ENCODE results near the gene NINJ1.
A peak's percentile ranks its signal among the peaks of the same experiment; 100 is the strongest.

The NINJ1 gene

DNA sequence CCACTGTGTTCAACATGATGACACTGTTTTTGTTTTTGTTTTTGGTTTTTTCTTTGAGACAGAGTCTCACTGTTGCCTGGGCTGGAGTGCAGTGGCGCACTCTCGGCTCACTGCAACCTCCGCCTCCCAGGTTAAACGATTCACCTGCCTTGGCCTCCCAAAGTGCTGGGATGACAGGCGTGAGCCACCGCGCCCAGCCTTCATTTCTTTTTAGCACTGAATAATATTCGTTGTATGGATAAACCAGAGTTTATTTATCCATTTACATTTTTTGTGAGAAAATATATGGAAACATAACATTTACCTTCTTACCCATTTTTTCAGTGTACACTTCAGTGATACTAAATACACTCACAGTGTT, 33.8 kb downstream of the NINJ1 start:
- DNase-seq (ENCODE audit: low spot score): no peak

DNA sequence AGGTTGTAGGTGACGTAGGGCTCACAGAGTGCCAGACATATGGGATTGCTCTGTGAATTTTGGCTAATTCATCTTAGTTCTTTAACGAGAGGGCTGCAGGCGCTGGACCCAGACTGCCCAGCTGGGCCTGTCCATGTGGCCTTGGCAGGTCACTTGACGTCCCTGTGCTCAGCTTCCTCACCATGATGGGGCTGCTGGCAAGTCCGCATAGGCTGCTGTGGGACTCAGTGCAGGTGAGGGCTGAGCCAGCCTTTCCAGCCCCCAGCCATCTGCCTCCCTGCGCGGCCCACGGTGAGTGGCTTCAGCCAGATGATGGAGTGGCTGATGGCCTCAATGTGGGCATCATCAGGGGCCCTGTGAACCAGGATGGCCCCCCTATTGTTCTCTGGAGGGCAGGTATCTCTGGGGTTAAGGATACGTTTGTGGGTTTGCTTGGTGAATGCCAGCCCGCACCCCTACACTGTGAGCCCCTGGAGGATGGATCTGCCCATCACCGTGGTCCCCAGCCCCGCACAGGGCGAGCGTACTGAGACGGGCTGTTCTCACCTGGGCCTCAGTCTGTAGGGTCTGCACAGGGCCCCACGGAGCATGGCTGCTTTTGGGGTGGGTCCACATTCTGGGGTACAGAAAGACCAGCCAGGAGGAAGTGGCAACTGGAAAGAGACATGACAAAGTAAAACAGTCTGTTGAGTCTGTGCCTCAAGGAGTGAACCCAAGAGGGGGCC, 34.3 kb downstream of the NINJ1 start:
- no peak for DNase-seq (ENCODE audit: low spot score)

DNA sequence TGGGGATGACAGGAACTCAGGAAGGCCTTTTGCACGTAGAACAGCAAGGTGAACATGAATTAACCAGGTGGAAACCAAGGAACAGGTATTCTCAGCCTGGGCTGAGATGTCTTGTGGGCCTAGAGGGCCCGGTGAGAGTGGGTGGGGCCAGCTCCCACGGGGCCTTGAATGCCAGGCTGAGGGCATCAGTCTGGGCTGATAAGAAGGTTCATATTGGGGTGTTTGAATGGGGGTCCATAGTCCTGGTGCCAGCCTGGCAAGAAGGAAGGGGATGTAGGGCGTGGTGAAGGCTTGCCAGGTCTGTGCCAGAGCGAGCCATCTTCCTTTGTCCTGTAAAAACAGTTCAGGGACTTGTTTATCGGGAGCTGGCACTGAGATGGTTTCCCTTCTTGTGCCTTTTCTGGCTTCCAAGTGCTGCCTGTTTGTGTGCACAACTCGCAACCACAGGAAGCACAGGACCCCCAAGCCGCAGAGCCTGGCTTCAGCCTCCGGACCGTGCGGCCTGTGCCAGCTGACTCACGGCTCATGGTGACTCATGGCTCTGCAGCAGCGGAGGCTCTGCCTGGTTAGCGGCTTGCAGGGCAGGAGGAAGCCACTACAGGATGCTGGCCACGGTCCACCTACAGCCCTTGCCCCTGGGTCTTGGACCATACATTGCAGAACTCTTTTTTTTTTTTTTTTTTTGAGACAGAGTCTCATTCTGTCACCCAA, 35.7 kb downstream of the NINJ1 start:
- DNase-seq (ENCODE audit: low spot score): peak; percentile 92

DNA sequence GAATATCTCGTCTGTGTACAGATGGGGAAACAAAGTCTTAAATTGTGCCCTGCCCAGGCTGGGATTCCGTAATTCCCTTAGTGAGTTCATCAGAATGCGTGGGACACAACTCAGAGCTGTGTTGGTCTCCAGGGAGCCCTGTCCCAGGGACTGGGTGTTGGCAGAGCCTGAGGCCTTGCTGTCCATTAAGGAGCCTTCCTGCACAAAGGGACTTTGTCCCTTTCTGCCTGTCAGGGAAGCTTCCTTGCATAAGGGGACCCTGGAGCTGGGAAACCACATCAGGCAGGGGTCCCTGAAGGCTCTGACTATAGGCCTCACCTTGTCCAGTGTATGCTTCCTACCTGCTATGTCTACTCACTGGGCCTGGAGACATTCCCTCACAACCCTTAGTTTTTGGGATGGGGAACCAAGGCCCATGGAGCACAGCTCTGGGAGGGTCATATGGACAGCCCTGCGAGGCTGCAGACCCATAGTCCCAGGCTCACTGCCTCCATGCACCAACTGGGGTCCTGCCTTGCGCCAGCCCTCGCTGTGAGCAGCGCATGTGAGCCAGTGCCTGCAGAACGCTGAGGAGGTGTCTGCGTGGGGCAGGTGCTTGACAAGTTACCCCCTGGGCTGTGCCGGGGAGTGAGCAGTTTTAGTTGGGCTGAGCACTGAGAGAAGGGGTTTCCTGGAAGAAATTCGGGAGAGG, 36.4 kb downstream of the NINJ1 start:
- DNase-seq (ENCODE audit: low spot score): peak; percentile 76

DNA sequence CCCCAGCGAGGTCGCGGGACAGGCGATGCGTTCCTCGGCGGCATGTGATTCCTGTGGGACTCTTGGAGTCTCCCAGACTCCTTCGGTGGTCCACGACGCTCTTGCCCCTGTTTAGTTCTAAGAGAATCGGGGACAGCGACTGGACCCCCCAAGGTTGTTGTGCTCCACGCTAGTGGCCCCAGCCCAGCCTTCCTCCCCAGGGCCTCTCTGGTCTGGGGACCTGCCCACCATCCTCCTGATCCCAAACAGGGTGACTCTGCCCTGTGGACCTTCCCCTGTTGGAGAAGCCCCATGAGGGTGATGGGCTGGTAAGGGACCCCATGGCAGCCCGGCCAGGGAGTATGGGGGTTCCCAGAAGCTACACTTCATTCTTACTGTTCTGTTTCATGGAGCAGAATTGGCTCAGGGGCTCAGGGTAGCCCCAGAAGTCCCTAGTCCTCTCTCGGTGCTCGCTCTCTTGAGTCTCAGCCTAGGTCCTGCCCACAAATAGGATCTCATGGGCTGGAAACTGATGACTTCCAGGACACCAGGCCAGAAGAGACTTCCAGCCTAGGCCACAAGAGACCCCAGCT, 37.2 kb downstream of the NINJ1 start:
- DNase-seq (ENCODE audit: low spot score): no peak

DNA sequence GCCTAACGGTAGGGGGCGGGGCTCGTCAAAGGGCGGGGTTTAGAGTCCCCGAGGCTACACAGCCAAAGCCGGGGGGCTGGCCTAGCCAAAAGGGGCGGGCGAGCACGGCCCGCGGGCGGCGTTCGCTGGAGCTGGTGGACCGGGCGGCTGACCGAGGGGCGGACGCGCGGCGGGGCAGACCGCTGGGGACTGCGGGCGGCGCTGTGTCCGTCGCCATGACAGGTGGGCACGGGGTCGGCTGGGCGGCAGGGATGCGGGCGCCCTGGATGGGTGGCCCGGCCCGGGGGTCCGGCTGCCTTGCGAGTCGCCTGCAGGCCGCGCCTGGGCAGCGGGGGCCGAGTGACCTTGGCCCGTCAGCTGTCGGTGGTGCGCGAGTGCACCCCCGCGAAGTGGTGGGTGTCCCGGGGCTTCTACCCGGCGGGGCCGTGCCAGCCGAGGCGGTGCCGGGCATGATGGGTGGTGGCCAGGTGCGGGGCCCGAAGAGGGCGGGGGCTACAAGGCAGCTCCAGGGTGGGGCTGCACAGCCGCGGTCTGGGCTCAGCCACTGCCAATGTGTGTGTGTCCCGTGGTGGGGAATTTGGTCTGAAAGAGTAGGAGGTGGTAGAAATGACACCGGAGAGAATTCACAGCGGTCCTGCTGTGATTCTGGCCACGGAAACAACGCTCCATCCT, 37.8 kb downstream of the NINJ1 start, which contains the start of gene CARD19:
CARD19 (plus strand) TSS at position 87 of the 672 bp plus-strand sequence; CDS start at position 216, 129 bp downstream.
- DNase-seq (ENCODE audit: low spot score): peak; percentile 47

DNA sequence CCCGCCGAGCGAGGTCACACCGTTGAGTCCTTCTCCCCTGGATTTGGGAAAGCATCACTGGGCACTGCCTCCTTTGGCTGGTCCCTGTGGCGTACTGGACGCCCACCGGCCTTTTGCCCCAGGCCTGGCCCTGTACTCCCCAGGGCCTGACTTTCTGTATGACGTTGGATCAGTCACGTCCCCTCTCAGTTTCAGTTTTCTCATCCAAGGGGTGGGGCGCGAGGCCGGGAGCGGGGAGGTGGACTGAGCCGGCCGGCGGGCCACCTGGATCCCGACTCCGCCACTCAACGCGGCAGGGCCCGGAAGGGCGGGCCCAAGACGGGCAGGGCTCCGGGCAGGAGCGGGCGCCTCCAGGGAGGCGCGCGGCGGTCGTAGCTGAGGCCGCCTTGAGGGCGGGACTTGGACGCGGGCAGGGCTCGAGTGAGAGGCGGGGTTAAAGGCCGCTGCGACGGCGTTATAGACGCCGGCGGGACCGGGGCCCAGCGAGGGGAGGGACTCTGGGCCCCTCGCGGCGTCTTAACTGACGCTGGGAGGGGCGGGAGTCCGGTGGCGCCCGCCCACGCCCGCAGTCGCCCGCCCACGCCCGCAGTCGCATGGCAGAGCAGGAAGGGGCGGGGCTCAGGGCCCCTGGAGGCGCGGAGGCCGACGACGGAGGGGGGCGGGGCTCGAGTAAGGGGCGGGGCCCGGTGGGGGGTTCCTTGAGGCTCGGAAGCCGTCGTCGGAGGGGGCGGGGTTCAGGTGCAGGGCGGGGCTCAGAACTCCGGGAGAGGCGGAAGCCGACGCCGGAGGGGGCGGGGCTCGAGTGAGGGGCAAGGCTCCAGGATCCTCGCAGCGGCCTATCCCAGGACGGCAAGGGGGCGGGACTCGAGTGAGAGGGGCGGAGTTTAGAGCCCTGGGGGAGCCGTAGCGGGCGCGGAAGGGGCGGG, 38.6 kb downstream of the NINJ1 start:
- DNase-seq (ENCODE audit: low spot score): peak; percentile 99

DNA sequence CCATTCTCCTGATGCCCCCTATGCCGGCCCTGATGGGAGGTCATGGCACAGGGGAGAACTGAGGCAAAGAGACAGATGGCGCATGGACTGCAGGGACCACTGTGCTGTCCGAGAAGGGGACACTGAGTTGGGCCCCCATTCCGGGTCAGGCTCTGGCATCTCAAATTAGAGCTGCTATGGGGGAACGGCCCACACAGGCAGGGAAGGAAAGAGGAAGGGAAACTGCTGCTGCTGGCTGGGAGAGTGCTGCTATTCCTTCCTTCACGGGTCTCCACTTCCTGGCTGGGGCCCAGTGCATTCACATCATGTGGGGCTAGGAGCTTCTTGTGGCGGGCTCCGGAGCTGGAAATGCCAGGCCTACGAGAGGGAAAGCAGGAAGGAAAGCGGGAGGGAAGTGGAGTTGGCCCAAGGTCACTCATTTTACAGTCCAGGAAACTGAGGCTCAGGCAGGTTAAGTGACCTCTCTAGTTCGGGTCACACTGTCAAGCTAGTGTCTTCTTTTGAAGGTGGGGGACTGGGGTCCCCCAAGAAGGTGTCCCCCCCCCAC, 39.3 kb downstream of the NINJ1 start:
- peak; percentile 76 for DNase-seq (ENCODE audit: low spot score)

DNA sequence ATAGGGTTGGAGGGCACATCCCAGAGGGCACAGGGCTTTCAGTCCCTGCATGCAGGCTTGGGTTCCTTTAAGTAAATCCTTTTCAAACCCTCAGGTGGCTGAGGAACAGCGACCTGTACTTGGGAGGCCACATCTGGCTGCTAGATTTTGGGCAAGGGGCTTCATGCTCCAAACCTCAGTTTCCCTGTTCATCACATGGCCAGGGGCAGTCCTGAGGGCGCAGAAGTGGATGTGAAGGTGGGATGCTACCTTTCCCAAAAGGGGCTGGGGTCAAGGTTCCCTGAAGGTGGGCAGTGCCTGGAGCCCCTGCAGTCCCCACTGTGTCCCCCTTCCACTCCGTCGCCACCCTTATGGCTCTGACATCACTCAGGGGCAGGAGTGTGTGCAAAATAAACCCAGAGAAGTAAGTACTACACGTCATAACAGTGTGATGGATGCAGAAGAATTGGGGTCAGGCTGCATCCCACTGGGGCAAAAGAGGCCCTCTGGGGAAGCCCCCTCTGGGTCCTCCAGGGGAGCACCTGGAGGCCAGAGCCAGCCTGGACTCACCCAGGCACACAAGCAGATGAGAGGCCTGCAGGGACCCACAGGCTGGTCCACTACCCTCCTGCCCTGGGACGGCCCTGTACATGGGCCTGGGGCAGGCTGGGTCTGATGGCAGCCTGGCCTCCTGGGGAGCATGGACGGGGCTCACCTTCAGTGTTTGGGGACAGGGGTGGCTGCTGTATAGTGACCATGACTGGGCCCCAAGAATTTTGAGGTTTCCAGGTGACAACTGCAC, 40.0 kb downstream of the NINJ1 start:
- DNase-seq (ENCODE audit: low spot score): no peak

DNA sequence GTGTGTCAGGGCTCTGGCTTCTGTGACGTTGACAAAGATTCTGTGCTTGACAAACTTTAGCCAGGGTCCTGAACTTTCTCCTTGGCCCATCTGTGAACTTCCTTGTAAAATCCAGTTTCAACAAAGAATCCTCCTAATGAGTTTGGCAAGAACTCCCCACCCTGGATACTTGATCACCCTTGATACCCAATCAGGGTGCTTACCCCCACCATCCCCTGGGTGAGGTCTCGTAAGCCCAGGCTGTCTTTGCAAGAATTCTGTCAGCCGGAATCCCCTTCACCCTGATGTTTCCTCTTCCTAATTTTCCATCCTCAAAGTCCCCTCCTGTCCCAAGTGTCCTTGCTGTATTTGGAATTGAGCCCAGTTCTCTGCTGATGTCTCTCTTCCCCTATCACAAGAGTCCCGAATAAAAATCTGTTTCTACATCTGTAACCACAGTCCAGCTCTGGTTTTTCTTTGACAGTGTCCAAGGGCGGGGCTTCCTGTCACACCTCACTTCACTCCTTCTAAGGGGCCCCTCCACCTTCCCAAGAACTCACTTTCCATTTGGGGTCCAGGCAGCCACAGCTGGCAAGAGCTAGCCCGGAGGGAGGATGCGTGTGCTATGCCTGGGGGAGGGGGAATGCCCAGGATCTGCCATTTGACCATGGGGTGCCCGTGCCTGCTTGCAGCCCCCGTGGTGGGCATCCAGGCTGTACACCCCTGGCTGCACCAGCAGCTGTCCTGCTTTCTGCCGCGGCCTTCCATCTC, 40.7 kb downstream of the NINJ1 start:
- DNase-seq (ENCODE audit: low spot score): no peak

DNA sequence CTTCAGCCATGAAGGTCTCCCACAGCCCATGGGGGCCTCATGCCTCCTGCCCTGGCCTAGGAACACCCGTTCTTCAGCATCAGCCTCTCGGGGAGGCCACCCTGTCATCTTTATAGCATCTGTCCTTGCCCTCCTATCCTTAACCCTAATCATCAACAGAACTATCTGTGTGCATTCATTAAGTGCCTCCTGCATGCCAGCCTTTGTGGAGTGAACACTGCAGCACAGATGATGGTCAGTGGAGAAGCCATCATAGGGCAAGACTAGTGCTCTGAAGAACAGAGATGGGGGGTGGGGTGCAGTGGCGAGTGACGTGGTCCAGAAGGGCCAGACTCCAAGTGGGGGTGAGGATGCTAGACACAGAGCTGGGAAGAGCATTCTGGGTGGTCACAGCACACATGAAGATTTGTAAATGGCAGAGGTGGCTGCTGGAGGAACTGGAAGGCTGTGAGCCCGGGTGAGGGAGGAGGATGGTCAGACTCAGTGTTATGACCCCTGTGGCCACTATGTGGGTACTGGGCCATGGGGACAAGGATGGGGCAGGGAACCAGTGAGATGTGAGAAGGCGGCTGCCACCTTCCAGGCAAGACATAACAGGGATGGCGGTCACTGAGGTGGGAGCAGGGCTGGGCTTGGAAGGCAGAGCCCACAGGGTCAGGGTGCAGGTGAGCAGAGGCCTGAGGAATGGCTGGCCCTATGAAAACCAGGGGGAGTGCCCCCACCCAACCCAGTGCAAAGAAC, 41.6 kb downstream of the NINJ1 start:
- no peak for DNase-seq (ENCODE audit: low spot score)

DNA sequence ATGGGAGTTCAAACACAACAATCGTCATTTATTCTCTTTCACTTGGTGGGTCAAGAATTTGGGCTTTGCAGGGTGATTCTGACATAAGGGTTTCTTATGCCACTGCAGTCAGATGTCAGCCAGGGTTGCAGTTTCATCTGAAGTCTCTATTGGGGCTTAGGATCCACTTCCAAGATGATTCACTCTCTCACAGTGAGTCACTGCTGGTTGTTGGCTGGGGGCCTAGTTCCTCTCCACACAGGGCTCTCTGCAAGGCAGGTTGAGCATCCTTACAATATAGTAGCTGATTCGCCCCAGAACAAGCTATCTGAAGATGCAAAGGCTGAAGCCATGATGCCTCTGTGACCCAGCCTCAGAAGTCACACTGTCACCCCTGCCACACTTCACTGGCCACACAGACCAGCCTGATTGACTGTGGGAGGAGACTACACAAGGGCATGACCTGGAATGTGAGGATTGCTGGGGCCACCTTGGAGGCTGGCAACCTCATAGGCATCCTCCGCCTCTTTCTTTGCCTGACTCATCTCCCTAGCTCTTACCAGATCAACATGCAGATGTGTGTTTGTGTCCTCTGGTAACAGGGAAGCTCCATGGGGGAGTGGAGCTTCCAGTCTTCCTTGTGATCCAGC, 42.5 kb downstream of the NINJ1 start:
- no peak for DNase-seq (ENCODE audit: low spot score)

DNA sequence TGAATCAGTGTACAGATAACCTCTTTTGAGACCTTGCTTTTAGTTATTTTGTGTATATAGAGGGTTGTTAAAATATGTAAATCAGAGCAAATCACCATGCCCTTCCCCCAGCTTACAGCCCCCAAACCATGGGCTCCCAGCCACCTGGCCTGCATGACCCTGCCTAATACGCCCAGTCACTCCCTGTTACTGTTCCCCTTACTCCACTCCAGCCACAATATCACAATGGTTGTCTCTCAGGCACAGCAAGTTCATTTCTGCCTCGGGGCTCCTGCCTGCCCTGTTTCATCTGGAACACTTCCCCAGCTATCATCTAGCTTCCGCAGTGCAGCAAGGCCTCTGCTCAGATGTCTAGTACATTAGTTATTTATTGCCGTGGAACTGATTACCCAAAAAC, 43.0 kb downstream of the NINJ1 start:
- DNase-seq (ENCODE audit: low spot score): no peak

DNA sequence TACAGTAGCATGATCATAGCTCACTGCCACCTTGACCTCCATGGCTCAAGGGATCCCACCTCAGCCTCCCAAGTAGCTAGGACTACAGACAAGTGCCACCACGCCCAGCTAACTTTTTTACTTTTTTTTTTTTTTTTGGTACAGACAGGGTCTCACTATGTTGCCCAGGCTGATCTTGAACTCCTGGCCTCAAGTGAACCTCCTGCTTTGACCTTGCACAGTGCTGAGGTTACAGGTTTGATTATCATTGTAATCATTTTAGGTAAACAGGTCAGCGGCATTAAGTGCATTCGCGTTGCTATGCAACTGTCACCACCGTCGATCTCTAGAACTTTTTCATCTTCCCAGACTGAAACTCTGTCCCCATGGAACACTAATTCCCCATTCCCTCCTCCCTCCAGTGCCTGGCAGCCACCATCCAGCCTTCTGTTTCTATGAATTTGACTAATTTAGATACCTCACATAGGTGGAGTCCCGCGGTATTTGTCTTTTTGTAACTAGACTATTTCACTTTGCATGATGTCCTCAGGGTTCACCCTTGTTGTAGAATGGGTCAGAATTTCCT, 43.9 kb downstream of the NINJ1 start:
- no peak for DNase-seq (ENCODE audit: low spot score)

DNA sequence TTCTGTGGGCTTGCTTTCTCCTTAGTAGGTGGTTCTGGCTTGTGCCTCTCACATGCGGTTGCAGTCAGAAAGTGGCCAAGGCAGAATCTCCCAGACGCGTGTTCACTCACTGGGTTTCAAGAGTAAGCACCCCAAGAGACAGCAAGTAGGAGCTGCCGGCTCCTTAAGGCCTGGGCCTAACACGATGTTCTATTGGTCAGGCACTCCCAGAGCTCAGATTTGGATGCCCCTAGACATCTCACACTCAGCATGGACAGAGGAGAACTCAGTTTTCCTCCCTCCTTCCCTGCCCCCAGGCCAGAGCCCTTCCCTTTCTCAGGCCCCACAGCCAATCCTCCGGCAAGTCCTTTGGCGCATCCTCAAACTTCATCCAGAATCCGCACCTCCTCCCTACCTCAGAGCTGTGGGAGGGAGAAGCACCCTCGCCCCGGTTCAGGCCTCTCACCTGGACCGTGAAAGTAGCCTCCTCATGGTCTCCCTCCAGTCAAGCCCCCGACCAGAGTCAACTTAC, 44.5 kb downstream of the NINJ1 start:
- no peak for DNase-seq (ENCODE audit: low spot score)

DNA sequence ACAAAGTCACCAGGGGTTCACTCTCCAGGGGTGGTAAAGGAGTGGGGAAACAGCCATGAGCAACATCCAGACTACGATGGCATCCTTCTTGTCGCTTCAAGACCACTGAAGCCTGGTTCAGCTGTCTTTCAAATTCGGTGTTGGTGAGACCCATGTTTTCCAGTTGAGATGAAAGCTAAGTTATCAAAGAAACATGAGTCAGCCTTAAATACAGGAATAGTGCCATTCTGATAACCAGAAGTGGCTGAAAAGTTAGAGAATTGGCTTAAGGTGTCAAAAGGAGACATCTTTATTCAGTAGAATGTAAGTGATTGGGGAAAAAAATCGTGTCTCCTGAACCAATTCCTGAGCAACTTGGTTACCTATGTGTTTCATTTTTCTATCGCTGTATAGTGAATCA, 45.0 kb downstream of the NINJ1 start:
- DNase-seq (ENCODE audit: low spot score): no peak

DNA sequence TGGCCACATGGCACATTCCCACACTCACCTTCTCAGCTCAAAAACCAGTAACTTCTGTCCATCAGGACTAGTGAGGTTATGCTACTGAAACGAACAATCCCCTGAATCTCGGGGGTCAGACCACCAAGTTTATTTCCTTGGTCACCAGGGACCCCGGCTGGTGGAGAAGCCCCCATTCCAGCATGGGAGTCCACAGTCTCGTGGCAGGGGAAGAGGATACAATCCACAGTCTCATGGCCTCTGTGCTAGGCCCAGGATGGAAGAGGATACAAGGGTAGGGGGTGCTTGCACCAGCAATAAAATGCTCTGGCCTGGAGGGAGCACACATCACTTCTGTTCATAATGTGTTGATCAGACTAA, 45.4 kb downstream of the NINJ1 start:
- no peak for DNase-seq (ENCODE audit: low spot score)

Measured in Ammon's horn (tissue), 1 donor.